Spleen (tissue), 11 donors: Measurements from ENCODE around the gene CCDC138. TPM values are rescaled to one million over a fixed set of nuclear protein-coding genes. Genes with fewer than 3 reads are reported as not detected.

ENCODE experiments used
- DNase-seq: peaks from one replicate; pipeline ENCODE4 v3.0.0-alpha.2; 2020
- H3K27ac ChIP-seq, 8 donors: fragments of 200-600 bp; sonication (generic) in 7 of 8; 1 replicate in 4 of 8; 2 replicates in 4 of 8; pipeline versions ENCODE4 v1.5.0 to v1.8.0; 2016 to 2021; ENCODE audit warnings: inconsistent platforms in 4 of 8, mild to moderate bottlenecking in 4 of 8, moderate library complexity in 1 of 8
- H3K27me3 ChIP-seq, 7 donors: fragments of 200-600 bp; sonication (generic) in 6 of 7; replicated peaks in 1 of 7; 1 replicate in 4 of 7; 2 replicates in 3 of 7; pipeline versions ENCODE4 v1.5.0 to v1.8.0; 2016 to 2021; ENCODE audit warnings: inconsistent platforms in 3 of 7, mild to moderate bottlenecking in 1 of 7
- H3K36me3 ChIP-seq, 6 donors: fragments of 200-600 bp; sonication (generic) in 5 of 6; 1 replicate in 4 of 6; 2 replicates in 2 of 6; pipeline versions ENCODE4 v1.5.0 to v1.8.0; 2016 to 2021; ENCODE audit warnings: inconsistent platforms in 2 of 6
- H3K4me1 ChIP-seq, 6 donors: fragments of 200-600 bp; sonication (generic) in 5 of 6; 1 replicate in 3 of 6; 2 replicates in 3 of 6; pipeline versions ENCODE4 v1.5.0 to v1.8.0; 2016 to 2021; ENCODE audit warnings: inconsistent platforms in 3 of 6
- H3K4me3 ChIP-seq, 8 donors: fragments of 200-600 bp; sonication (generic) in 7 of 8; 1 replicate in 4 of 8; 2 replicates in 4 of 8; pipeline versions ENCODE4 v1.5.0 to v1.8.0; 2016 to 2021; ENCODE audit warnings: inconsistent platforms in 4 of 8, mild to moderate bottlenecking in 4 of 8, moderate library complexity in 2 of 8
- H3K9me3 ChIP-seq, 8 donors: fragments of 200-600 bp; sonication (generic) in 7 of 8; 1 replicate in 4 of 8; 2 replicates in 4 of 8; pipeline versions ENCODE4 v1.5.0 to v1.8.0; 2016 to 2021; ENCODE audit warnings: inconsistent platforms in 4 of 8
- CTCF ChIP-seq, 11 experiments: fragments of 200-600 bp in 7 of 11; fragments of 450-650 bp in 4 of 11; sonication (generic) in 4 of 11; IDR thresholded peaks in 8 of 11; conservative IDR thresholded peaks in 3 of 11; 1 replicate in 7 of 11; 2 replicates in 4 of 11; pipeline versions ENCODE4 v1.4.0 to v1.8.0; 2016 to 2021; ENCODE audit warnings: antibody characterized with exemption in 11 of 11, inconsistent platforms in 4 of 11, mild to moderate bottlenecking in 1 of 11
- POLR2A ChIP-seq, 3 donors: fragments of 450-650 bp; IDR thresholded peaks; one replicate each; pipeline ENCODE4 v1.5.1; 2017; ENCODE audit warnings: antibody characterized with exemption in 3 of 3, mild to moderate bottlenecking in 1 of 3
- POLR2AphosphoS5 ChIP-seq, 3 donors: sonication (generic); formaldehyde crosslinking; IDR thresholded peaks; one replicate each; pipeline ENCODE4 v1.5.1; 2017; ENCODE audit warnings: antibody characterized with exemption in 3 of 3
- WGBS, 5 donors: extraction: QIAGEN DNeasy Blood & Tissue Kit in 3 of 5; methylation state at CpG; one replicate each; pipeline versions ENCODE4 v1.1.5 to v1.1.7; 2013 to 2018; 5-methylcytosine and 5-hydroxymethylcytosine counted together
- intact Hi-C: fragments of 100-400 bp; cut with DNase I; formaldehyde crosslinking; loops from one replicate; pipeline ENCODE4 v1.15.0; 2023; ENCODE audit warnings: low total_unique reads
- polyA plus RNA-seq, 3 donors: library from polyadenylated mRNA; stranded (reverse); fragments of 200-250 nt; gene quantifications; one replicate each; pipeline ENCODE4 v1.2.1, GENCODE V29; 2013
- total RNA-seq, 7 donors: library from RNA; depleted of rRNA in 3 of 7; stranded (reverse); fragments of >200 nt in 3 of 7; fragmentation: NEBNext Ultra II Directional in 4 of 7; extraction: Animal tissue kit (Norgen Biotek cat#: 25700) in 4 of 7; gene quantifications; one replicate each; pipeline versions ENCODE4 v1.1.0 to v1.2.1, GENCODE V29; 2016 to 2021
- donor health status: healthy with polysubstance abuse.
- donor health status: DM: no; HTN: no; CAD: no; lungs with moderate emphysema.
- donor health status: DM: no; HTN: no; CAD: no.
- donor health status: Bipolar disorder and iron deficiency.
- donor health status: healthy.
- donor health status: DM: no; HTN: no; CAD: no.
- donor health status: DM: yes; HTN: yes; CAD: no.

CCDC138 gene
- total and polyA plus RNA-seq, 10 donors = 2.0 to 10.5 (median 4.2) TPM

DNA sequence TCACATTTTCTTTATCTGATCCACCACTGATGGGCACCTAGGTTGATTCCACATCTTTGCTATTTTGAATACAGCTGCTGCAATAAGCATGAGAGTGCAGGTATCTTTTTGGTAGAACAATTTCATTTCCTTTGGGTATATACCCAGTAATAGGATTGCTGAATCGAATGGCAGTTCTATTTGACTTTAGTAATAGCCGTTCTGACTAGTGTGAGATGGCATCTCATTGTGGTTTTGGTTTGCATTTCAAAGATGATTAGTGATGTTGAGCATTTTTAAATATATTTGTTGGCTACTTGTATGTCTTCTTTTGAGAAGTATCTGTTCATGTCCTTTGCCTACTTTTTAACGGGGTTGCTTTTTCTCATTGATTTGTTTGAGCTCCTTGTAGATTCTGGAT, 72.3 kb downstream of the CCDC138 start:
- Histone ChIP-seq H3K4me3 (no peak overlapping the region), H3K27me3 (no peaks in the 10 kb centered on the region), H3K27ac (no peak overlapping the region), H3K4me1 (no peaks in the 10 kb centered on the region), H3K36me3 (peaks cover 0 to 4% (median 0%) of the 10 kb centered on the region in 6 donors), H3K9me3 (no peaks in the 10 kb centered on the region)
- no peak for DNase-seq
- intact Hi-C loops = loop anchor here (10.0 kb wide), 1 partner anchor 656 kb away; no protein-coding TSS in a partner anchor
- 78 to 96% (median 89%) methylated on average over 3 of the region's 3 CpGs for WGBS, 5 donors
- TF ChIP-seq CTCF (IDR thresholded peaks at IDR 0.05 in 8 of 11, conservative IDR thresholded peaks at IDR 0.05 in 3 of 11) = no peak
- TF ChIP-seq POLR2AphosphoS5 (IDR thresholded peaks at IDR 0.05) = no peak
- no peak for TF ChIP-seq POLR2A (IDR thresholded peaks at IDR 0.05)

DNA sequence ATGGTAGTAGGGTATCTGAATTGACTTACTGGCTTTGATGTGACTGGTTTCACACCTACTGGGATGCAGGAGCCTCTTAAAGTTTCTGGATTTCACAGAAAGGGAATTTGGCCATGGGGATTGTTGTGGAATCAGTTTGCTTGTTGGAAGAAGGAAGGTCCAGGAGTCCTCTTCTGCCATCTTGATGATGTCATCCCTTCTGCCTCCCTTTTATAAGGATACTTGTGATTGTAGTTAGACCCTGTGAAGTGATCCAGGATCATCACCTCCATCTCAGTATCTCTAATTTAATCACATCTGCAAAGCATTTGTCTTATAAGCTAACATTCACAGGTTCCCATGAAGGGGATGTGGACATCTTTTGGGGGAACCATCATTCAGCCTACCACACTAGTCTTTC, 79.5 kb downstream of the CCDC138 start:
- TF ChIP-seq CTCF (IDR thresholded peaks at IDR 0.05 in 8 of 11, conservative IDR thresholded peaks at IDR 0.05 in 3 of 11) (no peak), POLR2AphosphoS5 (IDR thresholded peaks at IDR 0.05) (no peak), POLR2A (IDR thresholded peaks at IDR 0.05) (no peak)
- Histone ChIP-seq H3K4me1 (no peaks in the 10 kb centered on the region), H3K27ac (no peak overlapping the region), H3K36me3 (peaks cover 0 to 28% (median 0%) of the 10 kb centered on the region in 6 donors), H3K27me3 (no peaks in the 10 kb centered on the region), H3K9me3 (peaks cover 6 to 39% (median 29%) of the 10 kb centered on the region in 8 donors), H3K4me3 (no peak overlapping the region)
- intact Hi-C loops = no loop called here
- DNase-seq = no peak

- intact Hi-C loops = no loop called here
- Histone ChIP-seq H3K36me3 (peaks cover 0 to 28% (median 0%) of the 10 kb centered on the region in 6 donors), H3K27me3 (no peaks in the 10 kb centered on the region), H3K4me1 (no peaks in the 10 kb centered on the region), H3K4me3 (no peak overlapping the region), H3K27ac (no peak overlapping the region), H3K9me3 (peaks cover 6 to 46% (median 33%) of the 10 kb centered on the region in 8 donors)
- TF ChIP-seq POLR2A (IDR thresholded peaks at IDR 0.05) (no peak), POLR2AphosphoS5 (IDR thresholded peaks at IDR 0.05) (no peak), CTCF (IDR thresholded peaks at IDR 0.05 in 8 of 11, conservative IDR thresholded peaks at IDR 0.05 in 3 of 11) (no peak)
- WGBS, 5 donors = 82 to 98% (median 93%) methylated on average over 1 of the region's 1 CpG
- DNase-seq = no peak
Measured at GRCh38 chr2:108868911-108869310, 82.3 kb downstream of the CCDC138 start.

- 85 to 97% (median 95%) methylated on average over 3 of the region's 3 CpGs for WGBS, 5 donors
- TF ChIP-seq CTCF (IDR thresholded peaks at IDR 0.05 in 8 of 11, conservative IDR thresholded peaks at IDR 0.05 in 3 of 11) = no peak
- TF ChIP-seq POLR2AphosphoS5 (IDR thresholded peaks at IDR 0.05) = no peak
- peaks cover 0 to 28% (median 0%) of the 10 kb centered on the region in 6 donors for H3K36me3 ChIP-seq
- H3K4me3 ChIP-seq = no peak overlapping the region
- intact Hi-C loops = no loop called here
- peaks cover 6 to 46% (median 33%) of the 10 kb centered on the region in 8 donors for H3K9me3 ChIP-seq
- DNase-seq = no peak
- no peaks in the 10 kb centered on the region for H3K27me3 ChIP-seq
- H3K4me1 ChIP-seq = no peaks in the 10 kb centered on the region
- no peak overlapping the region for H3K27ac ChIP-seq
Measured at GRCh38 chr2:108869542-108869941, 83.0 kb downstream of the CCDC138 start.
